ENCODE measurements around the gene ARHGAP1. TPM values are rescaled to one million over a fixed set of nuclear protein-coding genes. Genes with fewer than 3 reads are reported as not detected.

The ARHGAP1 gene
- total RNA-seq, 3 donors from 2014 or later (not counting 1 experiment from before 2014, with no cell fraction given): 89.8 to 111 (median 102) TPM

GRCh38 chr11:46679241-46680163 is 20.9 kb downstream of the ARHGAP1 start:
- Mint-ChIP-seq H3K36me3 (no peaks in the 10 kb centered on the region), H3K27ac (no peak overlapping the region), H3K27me3 (ENCODE audit: low read depth in 2 of 2) (no peaks in the 10 kb centered on the region), H3K4me3 (no peak overlapping the region), H3K9me3 (no peaks in the 10 kb centered on the region), H3K4me1 (peaks cover 15 to 16% of the 10 kb centered on the region in 2 donors)
- TF ChIP-seq CTCF (IDR thresholded peaks at IDR 0.05): no peak
- intact Hi-C loops (cut with micrococcal nuclease): loop anchor here (10.0 kb wide), 1 partner anchor 65 kb away; the partner anchor contains the start of genes ATG13 and HARBI1
- no peak overlapping the region for H3K27ac ChIP-seq (ENCODE audit: low read length)
- H3K4me3 ChIP-seq (ENCODE audit: low read length): no peak overlapping the region
- WGBS (ENCODE audit: insufficient coverage): 97% methylated on average over 26 of the region's 26 CpGs
- no peaks in the 10 kb centered on the region for H3K9me3 ChIP-seq (ENCODE audit: control insufficient read depth, insufficient read depth, low read length)
- H3K36me3 ChIP-seq (ENCODE audit: control insufficient read depth, insufficient read depth, low read length): peaks cover 55% of the 10 kb centered on the region
- no peak for ATAC-seq
- no peaks in the 10 kb centered on the region for H3K27me3 ChIP-seq (ENCODE audit: control insufficient read depth, insufficient read depth, low read length)
- H3K4me1 ChIP-seq (ENCODE audit: control insufficient read depth, insufficient read depth, low read length): peaks cover 29% of the 10 kb centered on the region
- no peak for DNase-seq

GRCh38 chr11:46678741-46679130 is 21.7 kb downstream of the ARHGAP1 start:
- H3K36me3 Mint-ChIP-seq: no peaks in the 10 kb centered on the region
- DNase-seq (no peak), ATAC-seq (no peak)
- Histone ChIP-seq H3K36me3 (ENCODE audit: control insufficient read depth, insufficient read depth, low read length) (peaks cover 52% of the 10 kb centered on the region), H3K27me3 (ENCODE audit: control insufficient read depth, insufficient read depth, low read length) (no peaks in the 10 kb centered on the region), H3K4me1 (ENCODE audit: control insufficient read depth, insufficient read depth, low read length) (peaks cover 36% of the 10 kb centered on the region), H3K9me3 (ENCODE audit: control insufficient read depth, insufficient read depth, low read length) (no peaks in the 10 kb centered on the region), H3K4me3 (ENCODE audit: low read length) (no peak overlapping the region), H3K27ac (ENCODE audit: low read length) (no peak overlapping the region)
- WGBS (ENCODE audit: insufficient coverage): 93% methylated on average over 9 of the region's 9 CpGs
- H3K9me3 Mint-ChIP-seq: no peaks in the 10 kb centered on the region
- no peaks in the 10 kb centered on the region for H3K27me3 Mint-ChIP-seq (ENCODE audit: low read depth in 2 of 2)
- no peak overlapping the region for H3K4me3 Mint-ChIP-seq
- intact Hi-C loops (cut with micrococcal nuclease): loop anchor here (10.0 kb wide), 1 partner anchor 64 kb away; the partner anchor contains the start of genes ATG13 and HARBI1
- no peak for TF ChIP-seq CTCF (IDR thresholded peaks at IDR 0.05)
- H3K27ac Mint-ChIP-seq: no peak overlapping the region
- peaks cover 17 to 21% of the 10 kb centered on the region in 2 donors for H3K4me1 Mint-ChIP-seq

- no peaks in the 10 kb centered on the region for H3K9me3 ChIP-seq (ENCODE audit: control insufficient read depth, insufficient read depth, low read length)
- Mint-ChIP-seq H3K27ac (no peak overlapping the region), H3K27me3 (ENCODE audit: low read depth in 2 of 2) (no peaks in the 10 kb centered on the region), H3K9me3 (no peaks in the 10 kb centered on the region), H3K4me3 (no peak overlapping the region), H3K36me3 (no peaks in the 10 kb centered on the region), H3K4me1 (peaks cover 18 to 25% of the 10 kb centered on the region in 2 donors)
- H3K4me3 ChIP-seq (ENCODE audit: low read length): no peak overlapping the region
- intact Hi-C loops (cut with micrococcal nuclease): loop anchor here (10.0 kb wide), 1 partner anchor 63 kb away; the partner anchor contains the start of genes ATG13 and HARBI1
- peaks cover 42% of the 10 kb centered on the region for H3K4me1 ChIP-seq (ENCODE audit: control insufficient read depth, insufficient read depth, low read length)
- no peak for DNase-seq
- no peak overlapping the region for H3K27ac ChIP-seq (ENCODE audit: low read length)
- TF ChIP-seq CTCF (IDR thresholded peaks at IDR 0.05): no peak
- no peaks in the 10 kb centered on the region for H3K27me3 ChIP-seq (ENCODE audit: control insufficient read depth, insufficient read depth, low read length)
- H3K36me3 ChIP-seq (ENCODE audit: control insufficient read depth, insufficient read depth, low read length): peaks cover 55% of the 10 kb centered on the region
- WGBS (ENCODE audit: insufficient coverage): 97% methylated on average over 10 of the region's 10 CpGs
- ATAC-seq: no peak
These were observed 22.3 kb downstream of the ARHGAP1 start for GRCh38 chr11:46677991-46678740.

Data from natural killer cell (primary cell).